GM23338 (cell line): ENCODE measurements around the gene VPS13A. TPM values are rescaled to one million over a fixed set of nuclear protein-coding genes. Genes with fewer than 3 reads are reported as not detected.

Source experiments
- ATAC-seq: fragments of 200-7000 bp; cut with Tn5 transposase; 3 replicates; pipeline ENCODE4 v1.9.1; 2020
- DNase-seq: peaks from one replicate; pipeline ENCODE4 v3.0.0-alpha.2; 2015; ENCODE audit warnings: low spot score
- H2AFZ ChIP-seq: fragments of 200-600 bp; sonication (generic); 2 replicates; pipeline ENCODE4 v1.8.0; 2016; ENCODE audit warnings: antibody characterized with exemption, mild to moderate bottlenecking, moderate library complexity
- H3F3A ChIP-seq: fragments of 200-600 bp; sonication (generic); replicated peaks from 2 replicates; pipeline ENCODE4 v1.8.0; 2017; ENCODE audit warnings: antibody characterized with exemption, mixed run types, low read depth
- H3K27ac ChIP-seq: fragments of 200-600 bp; sonication (generic); 2 replicates; pipeline ENCODE4 v1.6.1; 2016; ENCODE audit warnings: low read depth
- H3K27me3 ChIP-seq: fragments of 200-600 bp; sonication (generic); 2 replicates; pipeline ENCODE4 v1.8.0; 2016; ENCODE audit warnings: mild to moderate bottlenecking, mixed run types, moderate library complexity; ENCODE audit not compliant: insufficient read depth
- H3K36me3 ChIP-seq: fragments of 200-600 bp; sonication (generic); 2 replicates; pipeline ENCODE4 v1.8.0; 2016; ENCODE audit warnings: mild to moderate bottlenecking; ENCODE audit not compliant: insufficient read depth
- H3K4me1 ChIP-seq: fragments of 200-600 bp; sonication (generic); 2 replicates; pipeline ENCODE4 v1.8.0; 2016; ENCODE audit warnings: mild to moderate bottlenecking, moderate library complexity; ENCODE audit not compliant: insufficient read depth
- H3K4me2 ChIP-seq: fragments of 200-600 bp; sonication (generic); 2 replicates; pipeline ENCODE4 v1.7.1; 2017; ENCODE audit warnings: mixed run types
- H3K4me3 ChIP-seq: fragments of 200-600 bp; sonication (generic); 2 replicates; pipeline ENCODE4 v1.6.1; 2016; ENCODE audit warnings: mixed run types
- H3K79me2 ChIP-seq: fragments of 200-600 bp; sonication (generic); replicated peaks from 2 replicates; pipeline ENCODE4 v1.8.0; 2017; ENCODE audit warnings: mild to moderate bottlenecking; ENCODE audit not compliant: insufficient read depth
- H3K9me2 ChIP-seq: fragments of 200-600 bp; sonication (generic); 2 replicates; pipeline ENCODE4 v1.8.0; 2017; ENCODE audit not compliant: insufficient read depth
- H4K20me1 ChIP-seq: fragments of 200-600 bp; sonication (generic); replicated peaks from 2 replicates; pipeline ENCODE4 v1.8.0; 2017; ENCODE audit warnings: mild to moderate bottlenecking; ENCODE audit not compliant: insufficient read depth
- H3K27ac Mint-ChIP-seq: 2 replicates; pipeline ENCODE4 v1.8.0; 2020; ENCODE audit warnings: inconsistent platforms, mild to moderate bottlenecking, moderate library complexity, mixed read lengths
- H3K27me3 Mint-ChIP-seq: 3 replicates; pipeline ENCODE4 v1.8.0; 2022; ENCODE audit warnings: low read depth, mild to moderate bottlenecking, moderate library complexity, mixed read lengths, inconsistent platforms; ENCODE audit not compliant: insufficient read depth, poor library complexity
- H3K36me3 Mint-ChIP-seq: 3 replicates; pipeline ENCODE4 v1.8.0; 2021; ENCODE audit warnings: low read depth, mild to moderate bottlenecking, inconsistent platforms, moderate library complexity, mixed read lengths
- H3K4me1 Mint-ChIP-seq: 3 replicates; pipeline ENCODE4 v1.8.0; 2020; ENCODE audit warnings: mild to moderate bottlenecking, inconsistent platforms, mixed read lengths
- H3K4me3 Mint-ChIP-seq: 3 replicates; pipeline ENCODE4 v1.8.0; 2021; ENCODE audit warnings: moderate library complexity, mild to moderate bottlenecking, inconsistent platforms, mixed read lengths
- H3K9me3 Mint-ChIP-seq: 3 replicates; pipeline ENCODE4 v1.8.0; 2020; ENCODE audit warnings: moderate library complexity, mild to moderate bottlenecking, inconsistent platforms, mixed read lengths
- CREB1 ChIP-seq: fragments of 250-450 bp; sonication (Bioruptor Pico); IDR thresholded peaks from 2 replicates; pipeline ENCODE4 v1.5.0; 2020; ENCODE audit warnings: low read depth, mild to moderate bottlenecking, moderate library complexity
- EZH2 ChIP-seq: fragments of 200-600 bp; sonication (generic); IDR thresholded peaks from one replicate; pipeline ENCODE4 v1.8.0; 2017; ENCODE audit warnings: antibody characterized with exemption, mild to moderate bottlenecking, low read depth; ENCODE audit not compliant: unreplicated experiment
- EZH2phosphoT487 ChIP-seq: fragments of 200-600 bp; sonication (generic); IDR thresholded peaks from one replicate; pipeline ENCODE4 v1.8.1; 2018; ENCODE audit warnings: antibody characterized with exemption; ENCODE audit not compliant: unreplicated experiment
- JUNB ChIP-seq: IDR thresholded peaks from one replicate; pipeline ENCODE4 v1.6.1; 2016; ENCODE audit warnings: antibody characterized with exemption; ENCODE audit not compliant: unreplicated experiment
- NANOG ChIP-seq: IDR thresholded peaks from 2 replicates; pipeline ENCODE4 v1.6.1; 2016; ENCODE audit warnings: antibody characterized with exemption, borderline replicate concordance
- POLR2AphosphoS5 ChIP-seq: IDR thresholded peaks from 2 replicates; pipeline ENCODE4 v1.6.1; 2016; ENCODE audit warnings: antibody characterized with exemption, low read depth
- STAT1 ChIP-seq: IDR thresholded peaks from one replicate; pipeline ENCODE4 v1.6.1; 2016; ENCODE audit warnings: antibody characterized with exemption; ENCODE audit not compliant: unreplicated experiment
- ZNF114 ChIP-seq: fragments of 250-450 bp; sonication (Bioruptor Pico); IDR thresholded peaks from 2 replicates; pipeline ENCODE4 v1.5.0; 2020; ENCODE audit warnings: mild to moderate bottlenecking, moderate library complexity
- ZNF331 ChIP-seq: fragments of 250-450 bp; sonication (Bioruptor Pico); IDR thresholded peaks from 2 replicates; pipeline ENCODE4 v1.5.0; 2020; ENCODE audit warnings: low read depth, mild to moderate bottlenecking, moderate library complexity
- polyA plus RNA-seq: library from polyadenylated mRNA; unstranded; fragments of >200 nt; fragmentation: Nextera tagmentation; extraction: Ambion mirVana; gene quantifications from 2 replicates; pipeline ENCODE4 v1.2.1, GENCODE V29; 2016
- total RNA-seq: library from RNA; depleted of rRNA; stranded (reverse); fragments of >200 nt; shearing (Covaris generic); gene quantifications from 2 replicates; pipeline ENCODE4 v1.2.3, GENCODE V29; 2014
- TF ChIP-seq, protein P1 (sequence below): IDR thresholded peaks from 2 replicates; pipeline ENCODE4 v1.6.1; 2016; ENCODE audit warnings: antibody characterized with exemption
- TF ChIP-seq, protein P2 (sequence below): IDR thresholded peaks from one replicate; pipeline ENCODE4 v1.6.1; 2018; ENCODE audit warnings: antibody characterized with exemption; ENCODE audit not compliant: unreplicated experiment
- TF ChIP-seq, protein P3 (sequence below), 2 experiments: fragments of 200-600 bp in 1 of 2; sonication (generic) in 1 of 2; conservative IDR thresholded peaks; 2 replicates each; pipeline versions ENCODE4 v1.5.1 to v1.6.1; 2016 to 2017; ENCODE audit warnings: antibody characterized with exemption in 2 of 2, low read depth in 2 of 2, mild to moderate bottlenecking in 2 of 2, moderate library complexity in 1 of 2
- TF ChIP-seq, protein P4 (sequence below): fragments of 250-450 bp; sonication (Bioruptor Pico); IDR thresholded peaks from 2 replicates; pipeline ENCODE4 v1.5.0; 2020; ENCODE audit warnings: mild to moderate bottlenecking, moderate library complexity

Gene VPS13A
- total and polyA plus RNA-seq, 2 experiments from 2014 or later: 45.9 to 68.1 TPM

DNA sequence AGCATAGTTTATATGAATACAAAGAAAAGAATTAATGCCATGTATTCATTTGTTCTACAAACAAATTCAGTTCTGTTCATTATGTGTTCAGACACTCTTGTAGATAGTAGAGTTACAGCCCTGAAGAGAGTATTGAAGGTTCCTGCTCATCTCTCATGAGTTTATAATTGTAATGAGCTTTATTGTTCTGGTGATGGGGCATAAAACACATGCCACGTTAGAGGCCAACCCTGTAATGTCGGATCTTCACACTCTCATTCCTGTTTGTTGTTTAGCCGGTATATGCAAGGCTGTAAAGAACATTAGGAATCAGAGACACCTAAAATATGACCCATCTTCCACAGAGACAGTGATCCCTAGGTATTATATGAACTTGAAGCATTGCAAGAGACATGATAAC lies 214.5 kb downstream of the VPS13A start:
- Histone ChIP-seq H3K27me3 (no peaks in the 10 kb centered on the region), H3K4me1 (no peaks in the 10 kb centered on the region), H3K79me2 (no peaks in the 10 kb centered on the region), H3K27ac (no peak overlapping the region), H4K20me1 (no peaks in the 10 kb centered on the region), H3K9me2 (no peaks in the 10 kb centered on the region), H3F3A (no peaks in the 10 kb centered on the region), H3K4me3 (no peak overlapping the region), H3K36me3 (no peaks in the 10 kb centered on the region), H2AFZ (no peak overlapping the region), H3K4me2 (no peak overlapping the region)
- no peaks in the 10 kb centered on the region for H3K4me1 Mint-ChIP-seq
- no peak overlapping the region for H3K27ac Mint-ChIP-seq
- TF ChIP-seq STAT1 (no peak), NANOG (no peak), POLR2AphosphoS5 (no peak), ZNF331 (no peak), ZNF114 (CRISPR knock-in tag) (no peak), EZH2 (no peak), JUNB (no peak), CREB1 (CRISPR knock-in tag) (no peak), EZH2phosphoT487 (no peak)
- TF ChIP-seq, protein P1, sequence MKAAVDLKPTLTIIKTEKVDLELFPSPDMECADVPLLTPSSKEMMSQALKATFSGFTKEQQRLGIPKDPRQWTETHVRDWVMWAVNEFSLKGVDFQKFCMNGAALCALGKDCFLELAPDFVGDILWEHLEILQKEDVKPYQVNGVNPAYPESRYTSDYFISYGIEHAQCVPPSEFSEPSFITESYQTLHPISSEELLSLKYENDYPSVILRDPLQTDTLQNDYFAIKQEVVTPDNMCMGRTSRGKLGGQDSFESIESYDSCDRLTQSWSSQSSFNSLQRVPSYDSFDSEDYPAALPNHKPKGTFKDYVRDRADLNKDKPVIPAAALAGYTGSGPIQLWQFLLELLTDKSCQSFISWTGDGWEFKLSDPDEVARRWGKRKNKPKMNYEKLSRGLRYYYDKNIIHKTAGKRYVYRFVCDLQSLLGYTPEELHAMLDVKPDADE: no peak
- TF ChIP-seq, protein P2, sequence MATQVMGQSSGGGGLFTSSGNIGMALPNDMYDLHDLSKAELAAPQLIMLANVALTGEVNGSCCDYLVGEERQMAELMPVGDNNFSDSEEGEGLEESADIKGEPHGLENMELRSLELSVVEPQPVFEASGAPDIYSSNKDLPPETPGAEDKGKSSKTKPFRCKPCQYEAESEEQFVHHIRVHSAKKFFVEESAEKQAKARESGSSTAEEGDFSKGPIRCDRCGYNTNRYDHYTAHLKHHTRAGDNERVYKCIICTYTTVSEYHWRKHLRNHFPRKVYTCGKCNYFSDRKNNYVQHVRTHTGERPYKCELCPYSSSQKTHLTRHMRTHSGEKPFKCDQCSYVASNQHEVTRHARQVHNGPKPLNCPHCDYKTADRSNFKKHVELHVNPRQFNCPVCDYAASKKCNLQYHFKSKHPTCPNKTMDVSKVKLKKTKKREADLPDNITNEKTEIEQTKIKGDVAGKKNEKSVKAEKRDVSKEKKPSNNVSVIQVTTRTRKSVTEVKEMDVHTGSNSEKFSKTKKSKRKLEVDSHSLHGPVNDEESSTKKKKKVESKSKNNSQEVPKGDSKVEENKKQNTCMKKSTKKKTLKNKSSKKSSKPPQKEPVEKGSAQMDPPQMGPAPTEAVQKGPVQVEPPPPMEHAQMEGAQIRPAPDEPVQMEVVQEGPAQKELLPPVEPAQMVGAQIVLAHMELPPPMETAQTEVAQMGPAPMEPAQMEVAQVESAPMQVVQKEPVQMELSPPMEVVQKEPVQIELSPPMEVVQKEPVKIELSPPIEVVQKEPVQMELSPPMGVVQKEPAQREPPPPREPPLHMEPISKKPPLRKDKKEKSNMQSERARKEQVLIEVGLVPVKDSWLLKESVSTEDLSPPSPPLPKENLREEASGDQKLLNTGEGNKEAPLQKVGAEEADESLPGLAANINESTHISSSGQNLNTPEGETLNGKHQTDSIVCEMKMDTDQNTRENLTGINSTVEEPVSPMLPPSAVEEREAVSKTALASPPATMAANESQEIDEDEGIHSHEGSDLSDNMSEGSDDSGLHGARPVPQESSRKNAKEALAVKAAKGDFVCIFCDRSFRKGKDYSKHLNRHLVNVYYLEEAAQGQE: no peak
- TF ChIP-seq, protein P3, sequence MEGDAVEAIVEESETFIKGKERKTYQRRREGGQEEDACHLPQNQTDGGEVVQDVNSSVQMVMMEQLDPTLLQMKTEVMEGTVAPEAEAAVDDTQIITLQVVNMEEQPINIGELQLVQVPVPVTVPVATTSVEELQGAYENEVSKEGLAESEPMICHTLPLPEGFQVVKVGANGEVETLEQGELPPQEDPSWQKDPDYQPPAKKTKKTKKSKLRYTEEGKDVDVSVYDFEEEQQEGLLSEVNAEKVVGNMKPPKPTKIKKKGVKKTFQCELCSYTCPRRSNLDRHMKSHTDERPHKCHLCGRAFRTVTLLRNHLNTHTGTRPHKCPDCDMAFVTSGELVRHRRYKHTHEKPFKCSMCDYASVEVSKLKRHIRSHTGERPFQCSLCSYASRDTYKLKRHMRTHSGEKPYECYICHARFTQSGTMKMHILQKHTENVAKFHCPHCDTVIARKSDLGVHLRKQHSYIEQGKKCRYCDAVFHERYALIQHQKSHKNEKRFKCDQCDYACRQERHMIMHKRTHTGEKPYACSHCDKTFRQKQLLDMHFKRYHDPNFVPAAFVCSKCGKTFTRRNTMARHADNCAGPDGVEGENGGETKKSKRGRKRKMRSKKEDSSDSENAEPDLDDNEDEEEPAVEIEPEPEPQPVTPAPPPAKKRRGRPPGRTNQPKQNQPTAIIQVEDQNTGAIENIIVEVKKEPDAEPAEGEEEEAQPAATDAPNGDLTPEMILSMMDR (conservative IDR thresholded peaks at IDR 0.05; ENCODE audit: low read depth in 2 of 2): no peak
- TF ChIP-seq, protein P4, sequence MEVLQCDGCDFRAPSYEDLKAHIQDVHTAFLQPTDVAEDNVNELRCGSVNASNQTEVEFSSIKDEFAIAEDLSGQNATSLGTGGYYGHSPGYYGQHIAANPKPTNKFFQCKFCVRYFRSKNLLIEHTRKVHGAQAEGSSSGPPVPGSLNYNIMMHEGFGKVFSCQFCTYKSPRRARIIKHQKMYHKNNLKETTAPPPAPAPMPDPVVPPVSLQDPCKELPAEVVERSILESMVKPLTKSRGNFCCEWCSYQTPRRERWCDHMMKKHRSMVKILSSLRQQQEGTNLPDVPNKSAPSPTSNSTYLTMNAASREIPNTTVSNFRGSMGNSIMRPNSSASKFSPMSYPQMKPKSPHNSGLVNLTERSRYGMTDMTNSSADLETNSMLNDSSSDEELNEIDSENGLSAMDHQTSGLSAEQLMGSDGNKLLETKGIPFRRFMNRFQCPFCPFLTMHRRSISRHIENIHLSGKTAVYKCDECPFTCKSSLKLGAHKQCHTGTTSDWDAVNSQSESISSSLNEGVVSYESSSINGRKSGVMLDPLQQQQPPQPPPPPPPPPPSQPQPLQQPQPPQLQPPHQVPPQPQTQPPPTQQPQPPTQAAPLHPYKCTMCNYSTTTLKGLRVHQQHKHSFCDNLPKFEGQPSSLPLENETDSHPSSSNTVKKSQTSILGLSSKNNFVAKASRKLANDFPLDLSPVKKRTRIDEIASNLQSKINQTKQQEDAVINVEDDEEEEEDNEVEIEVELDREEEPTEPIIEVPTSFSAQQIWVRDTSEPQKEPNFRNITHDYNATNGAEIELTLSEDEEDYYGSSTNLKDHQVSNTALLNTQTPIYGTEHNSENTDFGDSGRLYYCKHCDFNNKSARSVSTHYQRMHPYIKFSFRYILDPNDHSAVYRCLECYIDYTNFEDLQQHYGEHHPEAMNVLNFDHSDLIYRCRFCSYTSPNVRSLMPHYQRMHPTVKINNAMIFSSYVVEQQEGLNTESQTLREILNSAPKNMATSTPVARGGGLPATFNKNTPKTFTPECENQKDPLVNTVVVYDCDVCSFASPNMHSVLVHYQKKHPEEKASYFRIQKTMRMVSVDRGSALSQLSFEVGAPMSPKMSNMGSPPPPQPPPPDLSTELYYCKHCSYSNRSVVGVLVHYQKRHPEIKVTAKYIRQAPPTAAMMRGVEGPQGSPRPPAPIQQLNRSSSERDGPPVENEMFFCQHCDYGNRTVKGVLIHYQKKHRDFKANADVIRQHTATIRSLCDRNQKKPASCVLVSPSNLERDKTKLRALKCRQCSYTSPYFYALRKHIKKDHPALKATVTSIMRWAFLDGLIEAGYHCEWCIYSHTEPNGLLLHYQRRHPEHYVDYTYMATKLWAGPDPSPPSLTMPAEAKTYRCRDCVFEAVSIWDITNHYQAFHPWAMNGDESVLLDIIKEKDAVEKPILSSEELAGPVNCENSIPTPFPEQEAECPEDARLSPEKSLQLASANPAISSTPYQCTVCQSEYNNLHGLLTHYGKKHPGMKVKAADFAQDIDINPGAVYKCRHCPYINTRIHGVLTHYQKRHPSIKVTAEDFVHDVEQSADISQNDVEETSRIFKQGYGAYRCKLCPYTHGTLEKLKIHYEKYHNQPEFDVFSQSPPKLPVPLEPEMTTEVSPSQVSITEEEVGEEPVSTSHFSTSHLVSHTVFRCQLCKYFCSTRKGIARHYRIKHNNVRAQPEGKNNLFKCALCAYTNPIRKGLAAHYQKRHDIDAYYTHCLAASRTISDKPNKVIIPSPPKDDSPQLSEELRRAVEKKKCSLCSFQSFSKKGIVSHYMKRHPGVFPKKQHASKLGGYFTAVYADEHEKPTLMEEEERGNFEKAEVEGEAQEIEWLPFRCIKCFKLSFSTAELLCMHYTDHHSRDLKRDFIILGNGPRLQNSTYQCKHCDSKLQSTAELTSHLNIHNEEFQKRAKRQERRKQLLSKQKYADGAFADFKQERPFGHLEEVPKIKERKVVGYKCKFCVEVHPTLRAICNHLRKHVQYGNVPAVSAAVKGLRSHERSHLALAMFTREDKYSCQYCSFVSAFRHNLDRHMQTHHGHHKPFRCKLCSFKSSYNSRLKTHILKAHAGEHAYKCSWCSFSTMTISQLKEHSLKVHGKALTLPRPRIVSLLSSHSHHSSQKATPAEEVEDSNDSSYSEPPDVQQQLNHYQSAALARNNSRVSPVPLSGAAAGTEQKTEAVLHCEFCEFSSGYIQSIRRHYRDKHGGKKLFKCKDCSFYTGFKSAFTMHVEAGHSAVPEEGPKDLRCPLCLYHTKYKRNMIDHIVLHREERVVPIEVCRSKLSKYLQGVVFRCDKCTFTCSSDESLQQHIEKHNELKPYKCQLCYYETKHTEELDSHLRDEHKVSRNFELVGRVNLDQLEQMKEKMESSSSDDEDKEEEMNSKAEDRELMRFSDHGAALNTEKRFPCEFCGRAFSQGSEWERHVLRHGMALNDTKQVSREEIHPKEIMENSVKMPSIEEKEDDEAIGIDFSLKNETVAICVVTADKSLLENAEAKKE (CRISPR knock-in tag): no peak
- no peak for ATAC-seq
- H3K27me3 Mint-ChIP-seq: no peaks in the 10 kb centered on the region
- no peak overlapping the region for H3K4me3 Mint-ChIP-seq
- H3K36me3 Mint-ChIP-seq: no peaks in the 10 kb centered on the region
- DNase-seq: no peak
- H3K9me3 Mint-ChIP-seq: no peaks in the 10 kb centered on the region
